PC-9 (cell line): ENCODE data around the gene VIM.

Source experiments
- CTCF ChIP-seq: fragments of 200-600 bp; sonication (generic); conservative IDR thresholded peaks from 2 replicates; pipeline ENCODE4 v1.6.1; 2017; ENCODE audit warnings: mixed run types, antibody characterized with exemption, mild to moderate bottlenecking, moderate library complexity
- EZH2 ChIP-seq: fragments of 200-600 bp; sonication (generic); IDR thresholded peaks from 2 replicates; pipeline ENCODE4 v1.8.0; 2017; ENCODE audit warnings: antibody characterized with exemption, low read depth

GRCh38 chr10:17202999-17203398 is 25.0 kb upstream of the VIM start:
- TF ChIP-seq CTCF (no peak), EZH2 (no peak)
